ENCODE results near the gene BLNK.
"Not testable (repeated sequence)": the region's sequence is repeated elsewhere in the genome, so short reads cannot be mapped to it uniquely, and the experiment has no call there.

The BLNK gene
- 0 reads per million in 4 experiments for total RNA-seq

DNA sequence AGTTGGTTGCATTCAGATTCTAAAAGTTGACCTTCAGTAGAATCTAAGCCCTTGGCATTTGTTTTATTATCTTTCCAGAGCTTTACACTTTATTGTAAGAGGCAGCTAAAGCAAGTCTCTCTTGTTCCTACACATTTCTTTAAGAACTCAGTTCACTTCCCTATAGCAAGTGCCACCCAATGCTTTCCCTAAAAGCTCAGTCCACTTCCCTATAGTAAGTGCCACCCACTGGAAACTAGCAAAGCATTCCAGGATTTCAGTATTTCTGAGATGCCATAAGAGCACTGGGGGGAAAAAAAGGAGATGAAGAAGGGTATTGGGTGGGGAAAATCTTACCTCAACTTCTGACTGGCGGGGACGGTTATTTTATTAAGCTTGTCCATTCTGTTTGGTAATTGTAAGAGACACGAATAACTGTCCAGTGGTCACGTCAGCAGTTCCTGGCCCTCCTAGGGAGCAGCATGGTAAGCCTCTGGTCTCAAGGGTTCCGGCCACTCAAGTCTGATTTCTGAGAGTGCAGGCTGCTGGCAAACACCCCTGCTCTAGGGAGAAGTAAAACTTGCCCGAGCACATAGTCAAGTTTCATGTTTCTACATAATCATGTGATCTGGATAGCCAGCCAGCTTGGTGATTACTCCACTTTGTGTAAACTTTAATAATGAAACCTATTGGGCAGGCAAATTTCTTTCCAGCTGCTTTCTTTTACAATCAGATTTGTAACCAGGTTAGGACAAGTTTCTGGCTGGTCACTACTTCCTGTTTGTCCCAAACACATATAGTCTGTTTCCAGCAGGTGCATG, at the start of gene BLNK:
Gene BLNK (minus strand): TSS at position 554 of the 800 bp plus-strand sequence. CDS start 171 bp downstream, at position 383.
- DNase-seq = no peak

DNA sequence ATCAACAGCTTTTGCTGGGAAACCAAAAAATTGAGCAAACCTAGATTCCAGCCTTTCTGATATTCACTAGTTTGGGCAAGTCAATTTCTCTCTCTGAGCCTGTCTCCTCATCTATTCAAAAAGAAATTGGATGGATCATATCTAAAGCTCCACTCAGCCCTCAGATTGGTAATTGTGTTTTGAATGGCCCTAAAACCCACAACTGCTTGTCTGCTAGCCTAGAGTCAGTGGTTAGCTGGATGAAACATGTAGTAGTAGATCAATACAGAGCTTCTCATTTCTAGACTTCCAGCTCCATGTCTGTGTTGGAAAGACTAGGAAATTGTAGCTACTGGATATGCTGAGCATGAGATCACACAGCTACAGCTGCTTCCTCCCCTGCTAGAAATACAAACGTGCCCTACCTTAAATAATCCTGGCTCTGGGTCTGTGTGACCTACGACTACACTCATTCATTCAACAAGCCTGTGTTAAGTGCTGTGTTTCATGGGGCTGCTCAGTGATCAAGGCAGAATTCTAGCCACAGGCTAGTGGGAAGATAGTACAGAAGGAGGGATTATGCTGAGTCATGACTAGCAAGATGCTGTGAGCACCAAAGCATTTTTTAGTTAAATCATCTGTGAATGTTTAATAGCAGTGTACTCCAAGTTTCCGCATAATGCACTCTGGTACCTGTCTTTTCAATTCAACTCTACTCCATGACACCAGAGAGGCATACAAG, 48.5 kb upstream of the BLNK start:
- DNase-seq = no peak

- no peak for DNase-seq
These were observed 45.9 kb upstream of the BLNK start for GRCh38 chr10:96317067-96317833.

GRCh38 chr10:96313344-96313743, 42.0 kb upstream of the BLNK start:
- DNase-seq = no peak

DNA sequence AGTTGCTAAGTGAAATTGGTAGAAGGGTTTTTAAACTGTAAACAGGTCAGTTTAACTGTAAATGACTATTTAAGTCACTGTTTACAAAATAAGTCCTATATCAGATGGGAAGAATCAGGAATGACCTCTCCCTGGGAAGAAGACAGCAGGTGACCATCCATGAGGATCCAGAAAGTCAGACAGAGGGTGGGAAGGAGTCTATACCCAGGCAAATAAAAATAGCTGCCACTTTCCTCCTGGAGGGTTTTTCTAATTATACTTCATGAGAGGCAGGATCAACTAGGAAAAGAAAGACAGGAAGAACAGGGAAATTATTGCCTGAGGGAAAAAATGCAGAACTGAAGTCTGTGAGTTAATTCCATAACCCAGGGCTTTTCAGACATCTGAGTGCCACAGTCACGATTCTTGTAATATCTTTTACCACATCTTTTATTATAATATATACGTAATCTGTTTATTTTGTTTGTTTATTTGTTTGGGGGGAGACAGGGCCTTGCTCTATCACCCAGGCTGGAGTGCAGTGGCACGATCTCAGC, 39.9 kb upstream of the BLNK start:
- no peak for DNase-seq

DNA sequence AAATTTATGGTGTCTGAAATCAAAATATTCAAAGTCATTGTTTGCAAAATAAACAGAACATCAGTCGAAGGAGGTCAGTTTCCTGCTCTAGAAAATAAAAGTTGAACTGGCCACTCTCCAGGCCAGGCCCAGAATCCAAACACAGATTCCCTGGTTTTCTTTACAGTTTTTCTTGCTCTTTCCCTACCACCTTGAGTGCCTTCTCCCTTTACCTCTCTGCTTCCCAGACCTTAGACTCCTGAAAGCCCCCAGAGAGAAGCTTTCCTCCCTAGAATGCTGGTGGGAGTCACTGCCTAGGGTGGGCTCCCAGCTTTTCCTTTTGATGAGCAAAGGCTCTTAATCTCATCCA, 38.9 kb upstream of the BLNK start:
- DNase-seq = no peak

DNA sequence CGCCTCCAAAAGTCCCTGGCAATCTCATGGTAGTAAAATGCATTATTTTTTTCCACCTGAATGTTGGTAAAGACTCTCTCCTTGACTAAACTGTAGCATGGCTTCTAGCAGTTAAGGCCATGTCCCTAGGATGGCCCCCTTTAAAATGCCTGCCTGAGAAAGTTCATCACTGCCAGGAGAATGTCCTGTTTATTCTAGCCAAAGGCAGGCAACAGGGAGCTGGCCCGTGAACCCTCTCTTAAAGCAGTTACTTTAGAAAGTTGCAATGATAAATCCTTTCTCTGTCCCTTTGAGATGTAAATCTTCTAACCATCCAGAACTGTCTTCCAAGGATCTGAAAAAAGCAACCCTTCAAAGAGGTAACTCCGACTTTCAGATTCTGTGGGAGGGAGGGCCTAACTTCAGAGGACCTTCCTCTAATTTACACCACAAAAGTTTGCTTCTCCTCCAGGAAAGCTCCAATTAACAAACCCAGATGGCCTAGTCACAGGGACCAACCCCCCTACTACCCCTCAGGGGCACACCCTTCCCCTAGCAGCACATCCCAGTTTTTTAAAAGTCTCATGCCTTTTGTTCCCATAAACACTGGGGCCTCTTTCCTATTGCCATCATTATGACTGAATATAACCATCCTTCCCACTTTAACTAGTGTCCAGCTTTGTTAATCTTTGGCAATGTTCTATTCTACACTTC, 38.4 kb upstream of the BLNK start:
- DNase-seq = no peak

DNA sequence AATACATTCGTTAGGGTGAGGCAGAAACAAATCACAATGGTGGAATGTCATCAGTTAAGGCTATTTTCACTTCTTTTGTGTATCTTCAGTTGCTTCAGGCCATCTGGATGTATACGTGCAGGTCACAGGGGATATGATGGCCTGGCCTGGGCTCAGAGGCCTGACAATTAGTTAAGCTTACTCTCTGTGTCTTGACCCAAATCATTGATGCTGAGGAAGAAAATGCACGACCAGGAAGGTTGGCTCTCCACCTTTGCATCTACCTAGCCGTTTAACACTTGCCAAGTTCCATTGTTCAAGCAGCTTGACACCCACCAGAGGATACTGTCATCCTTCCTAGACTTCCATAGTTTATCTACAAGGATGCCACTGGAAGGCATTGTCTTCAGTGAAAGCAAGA, 37.5 kb upstream of the BLNK start:
- not testable (repeated sequence) for DNase-seq

GRCh38 chr10:96306516-96306915, 35.1 kb upstream of the BLNK start:
- no peak for DNase-seq

DNA sequence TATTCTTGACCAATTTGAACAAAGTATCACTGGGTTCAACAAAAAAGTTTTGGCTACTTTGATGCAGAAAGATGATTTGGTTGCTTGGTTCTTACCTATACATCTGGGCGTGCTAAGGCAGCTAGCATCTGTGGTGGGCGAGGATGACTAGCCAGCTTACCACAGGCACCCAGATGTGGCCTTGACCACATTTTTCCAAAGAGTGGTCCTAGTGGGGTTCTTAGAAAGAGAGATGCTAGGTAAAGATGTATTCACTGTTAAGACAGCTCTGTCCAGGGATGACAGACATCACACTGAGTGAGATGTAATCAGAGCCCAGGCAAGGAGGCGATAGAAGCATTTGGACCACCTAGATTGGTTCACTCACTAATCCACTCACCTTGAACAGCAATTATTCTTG, 33.6 kb upstream of the BLNK start:
- DNase-seq = no peak

- no peak for DNase-seq
These were observed 32.9 kb upstream of the BLNK start, which contains the start of gene DNTT for GRCh38 chr10:96304230-96304629. Gene DNTT (plus strand): TSS chr10:96304434. CDS start chr10:96304498, 64 bp downstream.

- no peak for DNase-seq
These were observed 30.2 kb upstream of the BLNK start for GRCh38 chr10:96301616-96302015.

DNA sequence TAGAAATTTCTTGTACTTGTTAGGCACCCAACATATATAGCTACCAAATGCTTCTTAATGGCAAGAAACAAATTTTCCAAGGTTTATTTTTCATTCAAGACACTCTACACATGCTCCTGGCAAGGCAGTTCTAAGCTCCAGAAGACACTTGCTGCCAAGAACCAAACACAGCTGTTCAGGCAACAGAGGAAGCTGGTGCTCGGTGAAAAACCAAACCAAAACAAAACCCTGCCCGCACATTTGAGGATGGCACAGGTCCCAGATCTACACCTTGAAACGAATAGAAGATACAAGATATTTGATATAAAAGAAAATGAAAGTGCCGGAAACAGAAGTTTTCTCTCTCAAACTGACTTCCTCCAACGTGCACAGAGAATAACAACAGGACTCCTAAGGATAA, 28.0 kb upstream of the BLNK start:
- no peak for DNase-seq

GRCh38 chr10:96298362-96298761, 27.0 kb upstream of the BLNK start:
- no peak for DNase-seq

GRCh38 chr10:96297486-96297885, 26.1 kb upstream of the BLNK start:
- DNase-seq = no peak

GRCh38 chr10:96295475-96295874, 24.1 kb upstream of the BLNK start:
- DNase-seq = no peak

DNA sequence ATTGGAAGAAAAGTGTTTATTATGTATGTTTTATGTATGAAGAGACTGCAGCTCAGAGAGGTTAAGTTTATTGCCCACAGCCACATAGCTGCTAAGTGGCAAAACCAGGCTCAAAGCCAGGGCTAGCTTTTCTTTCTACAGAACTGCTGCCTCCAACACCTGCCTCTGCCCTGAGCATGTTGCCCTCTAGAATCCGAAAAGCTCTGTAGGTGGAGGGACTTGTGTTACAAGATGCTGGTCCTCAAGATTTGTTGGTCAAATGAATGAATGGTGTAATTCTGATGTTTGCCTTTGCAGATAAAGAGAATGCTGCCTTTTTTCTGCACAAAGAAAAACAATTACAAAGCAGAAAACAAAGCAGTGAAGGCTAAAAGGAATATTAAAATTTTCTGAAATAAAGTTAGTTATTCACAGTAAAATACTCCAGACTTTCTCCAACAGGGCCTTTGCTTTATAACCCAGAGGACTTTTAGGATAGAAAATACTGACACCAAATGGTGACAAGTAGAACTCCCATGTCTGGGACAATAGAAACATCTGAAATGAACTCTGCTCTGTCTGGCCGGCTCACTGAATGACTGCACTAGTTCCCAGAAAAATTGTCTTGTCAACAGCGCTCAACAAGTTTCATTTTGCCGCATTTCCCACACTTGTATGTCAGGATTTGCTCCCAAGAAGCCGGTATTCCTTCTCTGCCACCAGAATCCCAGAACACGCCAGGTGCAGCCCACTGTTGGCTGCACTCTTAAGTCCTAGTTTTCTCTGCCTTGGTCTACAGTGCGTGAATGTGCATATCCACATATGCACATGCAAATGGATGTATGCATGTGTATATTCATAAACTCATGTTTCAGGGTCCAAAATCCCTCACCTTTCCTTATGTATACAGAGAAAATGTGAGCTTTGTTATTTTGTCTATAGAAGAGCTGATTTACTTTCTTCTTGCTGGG, 21.9 kb upstream of the BLNK start:
- no peak for DNase-seq

GRCh38 chr10:96290368-96291133, 19.2 kb upstream of the BLNK start:
- DNase-seq = no peak

- no peak for DNase-seq
These were observed 18.0 kb upstream of the BLNK start for GRCh38 chr10:96289218-96289910.

- no peak for DNase-seq
These were observed 16.8 kb upstream of the BLNK start for GRCh38 chr10:96288151-96288621.

All from effector CD8-positive, alpha-beta T cell (primary cell).